Endodermal cell (in vitro differentiated cells): ENCODE data around the gene TRPC4. TPM values are rescaled to one million over a fixed set of nuclear protein-coding genes. Genes with fewer than 3 reads are reported as not detected.

Experiments
- DNase-seq: peaks from one replicate; pipeline ENCODE4 v3.0.0-alpha.2; 2017
- H3K27ac ChIP-seq: 2 replicates; pipeline ENCODE4 v1.5.1; 2013; ENCODE audit warnings: mild to moderate bottlenecking, low read depth, low read length, moderate library complexity
- H3K27me3 ChIP-seq: 2 replicates; pipeline ENCODE4 v1.6.1; 2013; ENCODE audit warnings: mild to moderate bottlenecking, low read length, moderate library complexity; ENCODE audit not compliant: insufficient read depth, control insufficient read depth, poor library complexity, severe bottlenecking
- H3K36me3 ChIP-seq: 2 replicates; pipeline ENCODE4 v1.7.0; 2013; ENCODE audit warnings: mild to moderate bottlenecking, low read length, moderate library complexity; ENCODE audit not compliant: control insufficient read depth, insufficient read depth
- H3K4me1 ChIP-seq: one replicate; pipeline ENCODE4 v1.7.0; 2013; ENCODE audit warnings: low read length; ENCODE audit not compliant: control insufficient read depth, insufficient read depth
- H3K4me3 ChIP-seq: 2 replicates; pipeline ENCODE4 v1.5.1; 2013; ENCODE audit warnings: mild to moderate bottlenecking, low read length, moderate library complexity
- H3K9ac ChIP-seq: 2 replicates; pipeline ENCODE4 v1.6.1; 2013; ENCODE audit warnings: mild to moderate bottlenecking, low read length, moderate library complexity; ENCODE audit not compliant: poor library complexity, severe bottlenecking; ENCODE audit errors: extremely low read depth
- H3K9me3 ChIP-seq: 2 replicates; pipeline ENCODE4 v1.6.1; 2013; ENCODE audit warnings: mild to moderate bottlenecking, low read length, moderate library complexity; ENCODE audit not compliant: control insufficient read depth
- H3K27ac Mint-ChIP-seq: 2 replicates; pipeline ENCODE4 v1.8.0; 2020; ENCODE audit warnings: mixed read lengths
- H3K27me3 Mint-ChIP-seq: 2 replicates; pipeline ENCODE4 v1.8.0; 2021; ENCODE audit warnings: mild to moderate bottlenecking, mixed read lengths; ENCODE audit not compliant: insufficient read depth
- H3K36me3 Mint-ChIP-seq: 2 replicates; pipeline ENCODE4 v1.8.0; 2020; ENCODE audit warnings: low read depth, mixed read lengths
- H3K4me1 Mint-ChIP-seq: 2 replicates; pipeline ENCODE4 v1.8.0; 2020; ENCODE audit warnings: mixed read lengths
- H3K4me3 Mint-ChIP-seq: 2 replicates; pipeline ENCODE4 v1.8.0; 2020; ENCODE audit warnings: mild to moderate bottlenecking, moderate library complexity, mixed read lengths
- H3K9me3 Mint-ChIP-seq: 2 replicates; pipeline ENCODE4 v1.8.0; 2020; ENCODE audit warnings: mild to moderate bottlenecking, mixed read lengths
- WGBS, 2 experiments: methylation state at CpG; one replicate each; pipeline versions ENCODE4 v1.1.5 to v1.1.7; 2013; ENCODE audit warnings: missing lambda C conversion rate in 2 of 2, mixed read lengths in 1 of 2; ENCODE audit not compliant: insufficient coverage in 1 of 2, insufficient read length in 1 of 2; 5-methylcytosine and 5-hydroxymethylcytosine counted together
- total RNA-seq, 2 donors: library from RNA; stranded (reverse); fragmentation: NEBNext Ultra II Directional in 1 of 2; extraction: Animal tissue kit (Norgen Biotek cat#: 25700) in 1 of 2; gene quantifications; 2 replicates in 1 of 2; 3 replicates in 1 of 2; pipeline ENCODE4 v1.2.1, GENCODE V29; 2021
- TF ChIP-seq, protein P1 (sequence below): fragments of 200-600 bp; sonication (generic); conservative IDR thresholded peaks from 2 replicates; pipeline ENCODE4 v1.5.0; 2021; ENCODE audit warnings: antibody characterized with exemption, mild to moderate bottlenecking

The TRPC4 gene
- total RNA-seq, 2 donors from 2014 or later: 22.5 to 28.5 TPM

GRCh38 chr13:37869506-37869755 is 141 bp downstream of the TRPC4 start:
- H3K4me3 Mint-ChIP-seq: peak overlapping the region; percentile 93
- Histone ChIP-seq H3K9me3 (no peaks in the 10 kb centered on the region), H3K27ac (peak overlapping the region; percentile 16), H3K27me3 (no peaks in the 10 kb centered on the region), H3K4me1 (peaks cover 5% of the 10 kb centered on the region), H3K9ac (peak overlapping the region; percentile 85), H3K36me3 (no peaks in the 10 kb centered on the region), H3K4me3 (peak overlapping the region; percentile 95)
- TF ChIP-seq, protein P1, sequence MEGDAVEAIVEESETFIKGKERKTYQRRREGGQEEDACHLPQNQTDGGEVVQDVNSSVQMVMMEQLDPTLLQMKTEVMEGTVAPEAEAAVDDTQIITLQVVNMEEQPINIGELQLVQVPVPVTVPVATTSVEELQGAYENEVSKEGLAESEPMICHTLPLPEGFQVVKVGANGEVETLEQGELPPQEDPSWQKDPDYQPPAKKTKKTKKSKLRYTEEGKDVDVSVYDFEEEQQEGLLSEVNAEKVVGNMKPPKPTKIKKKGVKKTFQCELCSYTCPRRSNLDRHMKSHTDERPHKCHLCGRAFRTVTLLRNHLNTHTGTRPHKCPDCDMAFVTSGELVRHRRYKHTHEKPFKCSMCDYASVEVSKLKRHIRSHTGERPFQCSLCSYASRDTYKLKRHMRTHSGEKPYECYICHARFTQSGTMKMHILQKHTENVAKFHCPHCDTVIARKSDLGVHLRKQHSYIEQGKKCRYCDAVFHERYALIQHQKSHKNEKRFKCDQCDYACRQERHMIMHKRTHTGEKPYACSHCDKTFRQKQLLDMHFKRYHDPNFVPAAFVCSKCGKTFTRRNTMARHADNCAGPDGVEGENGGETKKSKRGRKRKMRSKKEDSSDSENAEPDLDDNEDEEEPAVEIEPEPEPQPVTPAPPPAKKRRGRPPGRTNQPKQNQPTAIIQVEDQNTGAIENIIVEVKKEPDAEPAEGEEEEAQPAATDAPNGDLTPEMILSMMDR: no peak
- no peaks in the 10 kb centered on the region for H3K36me3 Mint-ChIP-seq
- peaks cover 21% of the 10 kb centered on the region for H3K4me1 Mint-ChIP-seq
- H3K9me3 Mint-ChIP-seq: no peaks in the 10 kb centered on the region
- peak overlapping the region; percentile 89 for H3K27ac Mint-ChIP-seq
- peak; percentile 78 for DNase-seq
- WGBS, 2 experiments: 0 to 1% methylated on average over 16 to 19 of the region's 19 CpGs
- H3K27me3 Mint-ChIP-seq: no peaks in the 10 kb centered on the region

- Histone ChIP-seq H3K4me1 (peaks cover 5% of the 10 kb centered on the region), H3K36me3 (no peaks in the 10 kb centered on the region), H3K27me3 (no peaks in the 10 kb centered on the region), H3K4me3 (peak overlapping the region; percentile 95), H3K9me3 (no peaks in the 10 kb centered on the region), H3K9ac (peak overlapping the region; percentile 85), H3K27ac (peak overlapping the region; percentile 16)
- 3 to 4% methylated on average over 16 to 27 of the region's 27 CpGs for WGBS, 2 experiments
- TF ChIP-seq, protein P1: no peak
- H3K27ac Mint-ChIP-seq: peak overlapping the region; percentile 89
- H3K36me3 Mint-ChIP-seq: no peaks in the 10 kb centered on the region
- H3K4me1 Mint-ChIP-seq: peaks cover 21% of the 10 kb centered on the region
- DNase-seq: peak; percentile 76
- H3K9me3 Mint-ChIP-seq: no peaks in the 10 kb centered on the region
- peak overlapping the region; percentile 93 for H3K4me3 Mint-ChIP-seq
- H3K27me3 Mint-ChIP-seq: no peaks in the 10 kb centered on the region
Observed at GRCh38 chr13:37868691-37869505, 674 bp downstream of the TRPC4 start.

- Histone ChIP-seq H3K27me3 (no peaks in the 10 kb centered on the region), H3K27ac (no peak overlapping the region), H3K36me3 (no peaks in the 10 kb centered on the region), H3K4me1 (peaks cover 5% of the 10 kb centered on the region), H3K9ac (no peak overlapping the region), H3K9me3 (peaks cover 4% of the 10 kb centered on the region), H3K4me3 (no peak overlapping the region)
- H3K4me3 Mint-ChIP-seq: no peak overlapping the region
- no peaks in the 10 kb centered on the region for H3K9me3 Mint-ChIP-seq
- DNase-seq: no peak
- peaks cover 8% of the 10 kb centered on the region for H3K4me1 Mint-ChIP-seq
- no peaks in the 10 kb centered on the region for H3K27me3 Mint-ChIP-seq
- WGBS, 2 experiments: 100% methylated on average over 1 of the region's 1 CpG; no CpG with 5 or more reads in 1 of the 2 experiments
- TF ChIP-seq, protein P1: no peak
- H3K27ac Mint-ChIP-seq: no peak overlapping the region
- peaks cover 2% of the 10 kb centered on the region for H3K36me3 Mint-ChIP-seq
Observed at GRCh38 chr13:37863708-37864107, 5.9 kb downstream of the TRPC4 start.
